ENCODE measurements around the gene GREB1.

- TF ChIP-seq YY1 (IDR thresholded peaks at IDR 0.05; ENCODE audit: low read depth), result no peak
- no peak for TF ChIP-seq CREB1 (IDR thresholded peaks at IDR 0.05; ENCODE audit: low read depth)
- no peak for TF ChIP-seq EP300 (IDR thresholded peaks at IDR 0.05; ENCODE audit: borderline replicate concordance)
- TF ChIP-seq MAX (IDR thresholded peaks at IDR 0.05), result no peak
- no peak for TF ChIP-seq TCF12 (IDR thresholded peaks at IDR 0.05; ENCODE audit: low read depth)
- TF ChIP-seq TEAD4 (IDR thresholded peaks at IDR 0.05), result no peak
- no peak for TF ChIP-seq FOXM1 (IDR thresholded peaks at IDR 0.05; ENCODE audit: borderline replicate concordance, low read depth)
- no peak for TF ChIP-seq CEBPB (IDR thresholded peaks at IDR 0.05)
- no peak for TF ChIP-seq ZBTB7A (IDR thresholded peaks at IDR 0.05; ENCODE audit: low read depth)
- no peak for TF ChIP-seq RAD21 (IDR thresholded peaks at IDR 0.05; ENCODE audit: low read depth)
- TF ChIP-seq TAF1 (IDR thresholded peaks at IDR 0.05; ENCODE audit: low read depth), result no peak
- TF ChIP-seq, protein P1, sequence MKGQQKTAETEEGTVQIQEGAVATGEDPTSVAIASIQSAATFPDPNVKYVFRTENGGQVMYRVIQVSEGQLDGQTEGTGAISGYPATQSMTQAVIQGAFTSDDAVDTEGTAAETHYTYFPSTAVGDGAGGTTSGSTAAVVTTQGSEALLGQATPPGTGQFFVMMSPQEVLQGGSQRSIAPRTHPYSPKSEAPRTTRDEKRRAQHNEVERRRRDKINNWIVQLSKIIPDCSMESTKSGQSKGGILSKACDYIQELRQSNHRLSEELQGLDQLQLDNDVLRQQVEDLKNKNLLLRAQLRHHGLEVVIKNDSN (IDR thresholded peaks at IDR 0.05), result no peak
- TF ChIP-seq EGR1 (IDR thresholded peaks at IDR 0.05), result no peak
- TF ChIP-seq REST (IDR thresholded peaks at IDR 0.05; ENCODE audit: low read depth), result no peak
Observed at GRCh38 chr2:11625671-11626070, 91.8 kb downstream of the GREB1 start.
